Bronchial epithelial cell (primary cell): ENCODE measurements around the gene MAN1C1. TPM values are rescaled to one million over a fixed set of nuclear protein-coding genes. Genes with fewer than 3 reads are reported as not detected.
"Not testable (repeated sequence)": the region's sequence is repeated elsewhere in the genome, so short reads cannot be mapped to it uniquely, and the experiment has no call there.

Experiments used
- DNase-seq: peaks from one replicate; pipeline ENCODE4 v3.0.0-alpha.2; 2010; ENCODE audit warnings: low read depth
- FAIRE-seq: peaks from 2 replicates; lab custom pipeline; 2011; peaks lifted over from hg19 to GRCh38; lab: Jason Lieb, UNC
- H3K27me3 ChIP-seq: 2 replicates; pipeline ENCODE4 v1.5.1; 2011; ENCODE audit warnings: low read length; ENCODE audit not compliant: control insufficient read depth, insufficient read depth
- H3K36me3 ChIP-seq: 2 replicates; pipeline ENCODE4 v1.5.1; 2011; ENCODE audit warnings: low read length; ENCODE audit not compliant: control insufficient read depth, insufficient read depth
- H3K4me3 ChIP-seq: 2 replicates; pipeline ENCODE4 v1.5.1; 2011; ENCODE audit warnings: mild to moderate bottlenecking, low read depth, low read length, control low read depth
- total RNA-seq: library from RNA; depleted of rRNA; stranded (reverse); fragments of >200 nt; gene quantifications from 2 replicates; pipeline ENCODE4 v1.2.1, GENCODE V29; 2014
- TF ChIP-seq, protein P1 (sequence below): IDR thresholded peaks from 2 replicates; pipeline ENCODE4 v1.5.1; 2011; ENCODE audit warnings: mild to moderate bottlenecking, moderate library complexity, low read length, control low read depth, inconsistent platforms; ENCODE audit not compliant: insufficient read depth, severe bottlenecking

Gene MAN1C1
- total RNA-seq, 1 donor from 2014 or later = under 0.01 TPM

DNA sequence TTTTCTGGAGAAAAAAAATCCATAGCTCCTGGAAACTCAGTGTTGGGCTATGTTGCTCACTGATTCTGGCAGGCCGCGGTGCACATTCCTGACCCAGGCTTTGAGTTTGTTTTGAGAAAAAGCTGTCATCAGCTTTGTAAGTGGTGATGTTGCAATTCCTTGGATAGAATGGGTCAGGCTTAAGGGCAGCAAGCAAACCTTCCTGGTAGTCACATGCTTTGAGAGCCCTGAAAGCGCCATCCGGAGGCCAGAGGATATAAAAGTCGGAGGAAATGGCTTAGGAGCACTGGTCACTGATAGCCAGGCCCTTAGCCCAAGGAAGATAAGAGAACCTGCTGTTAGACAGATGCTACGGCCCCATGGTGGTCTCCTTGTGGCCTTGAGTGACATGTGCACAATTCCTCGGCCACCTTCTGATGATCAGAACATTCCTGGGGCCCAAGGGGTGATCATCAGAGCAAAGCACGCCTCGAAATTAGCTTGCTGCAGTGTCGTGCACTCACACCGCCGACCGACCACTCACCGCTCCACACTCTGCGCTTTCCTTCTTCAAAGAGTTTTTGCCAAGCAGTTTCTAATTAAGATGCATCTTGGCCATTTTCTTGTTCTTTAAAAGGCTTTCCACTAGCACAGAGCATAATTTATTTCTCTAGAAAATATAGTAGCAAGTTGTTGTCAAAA lies 78.6 kb downstream of the MAN1C1 start:
- Histone ChIP-seq H3K36me3 (no peaks in the 10 kb centered on the region), H3K4me3 (no peak overlapping the region), H3K27me3 (no peaks in the 10 kb centered on the region)
- FAIRE-seq (peak; percentile 93), DNase-seq (peak; percentile 95)
- TF ChIP-seq, protein P1, sequence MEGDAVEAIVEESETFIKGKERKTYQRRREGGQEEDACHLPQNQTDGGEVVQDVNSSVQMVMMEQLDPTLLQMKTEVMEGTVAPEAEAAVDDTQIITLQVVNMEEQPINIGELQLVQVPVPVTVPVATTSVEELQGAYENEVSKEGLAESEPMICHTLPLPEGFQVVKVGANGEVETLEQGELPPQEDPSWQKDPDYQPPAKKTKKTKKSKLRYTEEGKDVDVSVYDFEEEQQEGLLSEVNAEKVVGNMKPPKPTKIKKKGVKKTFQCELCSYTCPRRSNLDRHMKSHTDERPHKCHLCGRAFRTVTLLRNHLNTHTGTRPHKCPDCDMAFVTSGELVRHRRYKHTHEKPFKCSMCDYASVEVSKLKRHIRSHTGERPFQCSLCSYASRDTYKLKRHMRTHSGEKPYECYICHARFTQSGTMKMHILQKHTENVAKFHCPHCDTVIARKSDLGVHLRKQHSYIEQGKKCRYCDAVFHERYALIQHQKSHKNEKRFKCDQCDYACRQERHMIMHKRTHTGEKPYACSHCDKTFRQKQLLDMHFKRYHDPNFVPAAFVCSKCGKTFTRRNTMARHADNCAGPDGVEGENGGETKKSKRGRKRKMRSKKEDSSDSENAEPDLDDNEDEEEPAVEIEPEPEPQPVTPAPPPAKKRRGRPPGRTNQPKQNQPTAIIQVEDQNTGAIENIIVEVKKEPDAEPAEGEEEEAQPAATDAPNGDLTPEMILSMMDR = peak; percentile 32

DNA sequence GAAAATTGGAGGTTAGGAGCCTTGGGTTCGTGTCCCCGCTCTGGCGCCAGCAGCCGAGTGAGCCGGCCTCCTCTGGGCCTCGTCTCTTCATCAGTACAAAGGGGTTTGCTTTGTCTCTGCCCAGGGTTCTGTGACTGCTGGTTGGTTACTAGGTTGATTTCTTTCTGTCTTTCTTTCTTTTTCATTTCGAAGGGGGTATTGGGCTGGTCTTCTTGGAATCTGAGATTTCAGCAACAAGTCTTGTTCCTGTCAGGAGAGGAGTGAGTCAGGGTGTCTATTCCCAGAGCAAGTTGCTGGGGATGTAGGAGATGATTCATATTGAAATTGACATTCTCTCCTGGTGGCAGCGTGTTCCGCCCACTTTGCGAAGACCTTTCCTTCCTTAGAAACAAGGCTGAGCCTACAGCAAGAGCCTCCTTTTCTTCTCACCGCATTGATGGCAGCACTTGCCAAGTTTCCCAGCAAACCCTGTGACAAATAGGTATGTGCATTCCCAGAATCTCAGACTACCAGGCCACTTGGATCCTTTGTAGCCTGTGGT lies 79.2 kb downstream of the MAN1C1 start:
- TF ChIP-seq, protein P1 = no peak
- FAIRE-seq (peak; percentile 94), DNase-seq (peak; percentile 97)
- no peak overlapping the region for H3K4me3 ChIP-seq
- no peaks in the 10 kb centered on the region for H3K36me3 ChIP-seq
- no peaks in the 10 kb centered on the region for H3K27me3 ChIP-seq

DNA sequence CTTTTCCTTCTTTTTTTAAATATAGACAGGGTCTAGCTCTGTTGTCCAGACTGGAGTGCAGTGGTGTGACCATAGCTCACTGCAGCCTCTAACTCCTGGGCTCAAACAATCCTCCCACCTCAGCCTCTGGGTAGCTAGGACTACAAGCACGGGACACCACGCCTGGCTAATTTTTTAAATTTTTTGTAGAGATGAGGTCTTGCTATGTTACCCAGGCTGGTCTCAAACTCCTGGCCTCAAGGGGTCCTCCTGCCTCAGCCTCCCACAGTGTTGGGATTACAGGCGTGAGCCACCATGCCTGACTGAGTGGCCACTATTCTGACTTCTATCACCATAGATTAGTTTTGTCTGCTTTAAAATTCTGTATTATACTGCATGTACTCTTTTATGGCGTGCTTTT lies 80.1 kb downstream of the MAN1C1 start:
- H3K27me3 ChIP-seq, FAIRE-seq, DNase-seq, H3K36me3 ChIP-seq, H3K4me3 ChIP-seq: not testable (repeated sequence)

DNA sequence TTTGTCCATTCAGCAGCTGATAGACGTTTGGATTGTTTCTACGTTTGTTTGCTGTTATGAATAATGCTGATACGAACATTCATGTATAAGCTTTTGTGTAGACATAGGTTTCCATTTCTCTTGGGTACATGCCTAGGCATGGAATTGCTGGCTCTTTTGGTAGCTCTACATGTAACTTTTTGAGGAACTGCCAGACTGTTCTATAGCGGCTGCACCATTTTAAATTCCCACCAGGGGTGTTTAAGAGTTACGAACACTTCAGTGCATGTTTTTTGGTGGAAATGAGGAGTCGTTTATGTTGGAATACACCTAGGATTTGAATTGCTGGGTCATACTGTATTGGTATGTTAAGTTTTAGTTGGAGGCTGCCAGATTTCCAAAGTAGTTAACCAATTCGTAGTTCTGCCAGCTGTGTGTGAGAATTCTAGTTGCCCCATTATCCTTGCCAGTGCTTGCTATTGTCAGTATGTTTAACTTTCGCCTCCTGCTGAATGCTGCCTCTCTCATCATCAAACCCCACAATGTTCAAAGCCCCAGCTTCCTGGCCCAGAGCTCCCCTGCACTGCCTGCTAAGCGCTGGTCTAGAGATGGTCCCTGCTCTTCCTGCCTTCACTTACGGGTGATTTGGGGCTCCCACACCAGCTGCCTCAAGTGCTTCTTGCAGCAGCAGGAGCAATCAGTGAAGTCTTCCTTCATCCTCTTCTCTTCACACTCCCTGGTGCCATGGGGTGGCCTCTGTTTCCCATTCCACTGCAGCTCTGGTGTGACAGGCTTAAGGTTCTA lies 81.0 kb downstream of the MAN1C1 start:
- no peak overlapping the region for H3K4me3 ChIP-seq
- FAIRE-seq (peak; percentile 58), DNase-seq (peak; percentile 94)
- no peaks in the 10 kb centered on the region for H3K36me3 ChIP-seq
- no peaks in the 10 kb centered on the region for H3K27me3 ChIP-seq
- TF ChIP-seq, protein P1 = peak; percentile 7

DNA sequence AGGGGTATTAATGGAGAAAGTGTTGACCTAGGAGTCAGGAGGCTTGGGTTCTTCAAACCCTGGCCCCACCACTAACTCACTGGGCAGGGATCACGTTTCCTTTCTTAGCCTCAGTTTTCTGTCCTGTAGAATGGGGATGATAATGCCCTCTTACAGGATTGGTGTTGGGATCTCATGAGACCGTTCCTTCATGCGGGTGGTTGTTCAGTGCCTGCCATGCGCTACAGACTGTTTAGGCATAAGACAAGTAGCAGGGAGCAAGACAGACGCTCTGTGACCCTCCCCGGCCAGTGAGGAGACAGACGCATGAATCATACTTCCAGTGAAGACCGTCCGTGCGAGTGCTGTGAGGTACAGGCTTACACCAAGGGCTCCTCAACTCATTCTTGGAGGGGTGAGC lies 81.7 kb downstream of the MAN1C1 start:
- no peak for DNase-seq
- Histone ChIP-seq H3K27me3 (no peaks in the 10 kb centered on the region), H3K36me3 (no peaks in the 10 kb centered on the region), H3K4me3 (no peak overlapping the region)
- TF ChIP-seq, protein P1 = no peak
- FAIRE-seq = peak; percentile 58

DNA sequence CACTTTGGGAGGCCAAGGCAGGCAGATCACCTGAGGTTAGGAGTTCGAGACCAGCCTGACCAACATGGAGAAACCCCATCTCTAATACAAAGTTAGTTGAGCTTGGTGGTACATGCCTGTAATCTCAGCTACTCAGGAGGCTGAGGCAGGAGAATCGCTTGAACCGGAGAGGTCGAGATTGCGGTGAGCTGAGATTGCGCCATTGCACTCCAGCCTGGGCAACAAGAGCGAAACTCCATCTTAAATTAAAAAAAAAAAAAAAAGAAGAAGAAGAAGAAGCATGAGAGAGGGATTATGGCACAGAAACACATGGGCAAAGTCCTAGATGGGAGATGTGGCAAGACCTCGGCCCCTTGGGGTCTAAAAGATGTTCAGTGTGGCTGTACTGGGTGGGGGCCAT lies 82.5 kb downstream of the MAN1C1 start:
- H3K4me3 ChIP-seq, DNase-seq, H3K36me3 ChIP-seq, FAIRE-seq, H3K27me3 ChIP-seq: not testable (repeated sequence)
